Vagina (tissue), 2 donors: ENCODE results near the gene IFNA5.

Experiments used
- CTCF ChIP-seq, 3 experiments: fragments of 450-650 bp in 2 of 3; fragments of 200-600 bp in 1 of 3; sonication (generic) in 1 of 3; IDR thresholded peaks; one replicate each; pipeline ENCODE4 v1.5.1; 2017 to 2019; ENCODE audit warnings: antibody characterized with exemption in 3 of 3, mild to moderate bottlenecking in 2 of 3, moderate library complexity in 2 of 3
- POLR2A ChIP-seq, 2 donors: fragments of 450-650 bp; IDR thresholded peaks; one replicate each; pipeline ENCODE4 v1.6.1; 2017; ENCODE audit warnings: antibody characterized with exemption in 2 of 2, mild to moderate bottlenecking in 2 of 2, moderate library complexity in 2 of 2

GRCh38 chr9:21350787-21351186 is 45.7 kb upstream of the IFNA5 start, which contains the start of gene IFNA6:
- TF ChIP-seq CTCF (IDR thresholded peaks at IDR 0.05) (no peak), POLR2A (IDR thresholded peaks at IDR 0.05) (no peak)
